Spleen (tissue), 11 donors: Measurements from ENCODE around the gene ERBIN. TPM values are rescaled to one million over a fixed set of nuclear protein-coding genes. Genes with fewer than 3 reads are reported as not detected.

Source experiments
- DNase-seq: peaks from one replicate; pipeline ENCODE4 v3.0.0-alpha.2; 2020
- H3K27ac ChIP-seq, 8 donors: fragments of 200-600 bp; sonication (generic) in 7 of 8; 1 replicate in 4 of 8; 2 replicates in 4 of 8; pipeline versions ENCODE4 v1.5.0 to v1.8.0; 2016 to 2021; ENCODE audit warnings: inconsistent platforms in 4 of 8, mild to moderate bottlenecking in 4 of 8, moderate library complexity in 1 of 8
- H3K27me3 ChIP-seq, 7 donors: fragments of 200-600 bp; sonication (generic) in 6 of 7; replicated peaks in 1 of 7; 1 replicate in 4 of 7; 2 replicates in 3 of 7; pipeline versions ENCODE4 v1.5.0 to v1.8.0; 2016 to 2021; ENCODE audit warnings: inconsistent platforms in 3 of 7, mild to moderate bottlenecking in 1 of 7
- H3K36me3 ChIP-seq, 6 donors: fragments of 200-600 bp; sonication (generic) in 5 of 6; 1 replicate in 4 of 6; 2 replicates in 2 of 6; pipeline versions ENCODE4 v1.5.0 to v1.8.0; 2016 to 2021; ENCODE audit warnings: inconsistent platforms in 2 of 6
- H3K4me1 ChIP-seq, 6 donors: fragments of 200-600 bp; sonication (generic) in 5 of 6; 1 replicate in 3 of 6; 2 replicates in 3 of 6; pipeline versions ENCODE4 v1.5.0 to v1.8.0; 2016 to 2021; ENCODE audit warnings: inconsistent platforms in 3 of 6
- H3K4me3 ChIP-seq, 8 donors: fragments of 200-600 bp; sonication (generic) in 7 of 8; 1 replicate in 4 of 8; 2 replicates in 4 of 8; pipeline versions ENCODE4 v1.5.0 to v1.8.0; 2016 to 2021; ENCODE audit warnings: inconsistent platforms in 4 of 8, mild to moderate bottlenecking in 4 of 8, moderate library complexity in 2 of 8
- H3K9me3 ChIP-seq, 8 donors: fragments of 200-600 bp; sonication (generic) in 7 of 8; 1 replicate in 4 of 8; 2 replicates in 4 of 8; pipeline versions ENCODE4 v1.5.0 to v1.8.0; 2016 to 2021; ENCODE audit warnings: inconsistent platforms in 4 of 8
- POLR2A ChIP-seq, 3 donors: fragments of 450-650 bp; IDR thresholded peaks; one replicate each; pipeline ENCODE4 v1.5.1; 2017; ENCODE audit warnings: antibody characterized with exemption in 3 of 3, mild to moderate bottlenecking in 1 of 3
- POLR2AphosphoS5 ChIP-seq, 3 donors: sonication (generic); formaldehyde crosslinking; IDR thresholded peaks; one replicate each; pipeline ENCODE4 v1.5.1; 2017; ENCODE audit warnings: antibody characterized with exemption in 3 of 3
- WGBS, 5 donors: extraction: QIAGEN DNeasy Blood & Tissue Kit in 3 of 5; methylation state at CpG; one replicate each; pipeline versions ENCODE4 v1.1.5 to v1.1.7; 2013 to 2018; 5-methylcytosine and 5-hydroxymethylcytosine counted together
- intact Hi-C: fragments of 100-400 bp; cut with DNase I; formaldehyde crosslinking; loops from one replicate; pipeline ENCODE4 v1.15.0; 2023; ENCODE audit warnings: low total_unique reads
- polyA plus RNA-seq, 3 donors: library from polyadenylated mRNA; stranded (reverse); fragments of 200-250 nt; gene quantifications; one replicate each; pipeline ENCODE4 v1.2.1, GENCODE V29; 2013
- total RNA-seq, 7 donors: library from RNA; depleted of rRNA in 3 of 7; stranded (reverse); fragments of >200 nt in 3 of 7; fragmentation: NEBNext Ultra II Directional in 4 of 7; extraction: Animal tissue kit (Norgen Biotek cat#: 25700) in 4 of 7; gene quantifications; one replicate each; pipeline versions ENCODE4 v1.1.0 to v1.2.1, GENCODE V29; 2016 to 2021
- TF ChIP-seq, protein P1 (sequence below), 11 experiments: fragments of 200-600 bp in 7 of 11; fragments of 450-650 bp in 4 of 11; sonication (generic) in 4 of 11; IDR thresholded peaks in 8 of 11; conservative IDR thresholded peaks in 3 of 11; 1 replicate in 7 of 11; 2 replicates in 4 of 11; pipeline versions ENCODE4 v1.4.0 to v1.8.0; 2016 to 2021; ENCODE audit warnings: antibody characterized with exemption in 11 of 11, inconsistent platforms in 4 of 11, mild to moderate bottlenecking in 1 of 11
- donor health status: healthy with polysubstance abuse.
- donor health status: DM: no; HTN: no; CAD: no; lungs with moderate emphysema.
- donor health status: DM: no; HTN: no; CAD: no.
- donor health status: Bipolar disorder and iron deficiency.
- donor health status: healthy.
- donor health status: DM: no; HTN: no; CAD: no.
- donor health status: DM: yes; HTN: yes; CAD: no.

ERBIN gene
- total and polyA plus RNA-seq, 10 donors = 19.6 to 112 (median 93.1) TPM

DNA sequence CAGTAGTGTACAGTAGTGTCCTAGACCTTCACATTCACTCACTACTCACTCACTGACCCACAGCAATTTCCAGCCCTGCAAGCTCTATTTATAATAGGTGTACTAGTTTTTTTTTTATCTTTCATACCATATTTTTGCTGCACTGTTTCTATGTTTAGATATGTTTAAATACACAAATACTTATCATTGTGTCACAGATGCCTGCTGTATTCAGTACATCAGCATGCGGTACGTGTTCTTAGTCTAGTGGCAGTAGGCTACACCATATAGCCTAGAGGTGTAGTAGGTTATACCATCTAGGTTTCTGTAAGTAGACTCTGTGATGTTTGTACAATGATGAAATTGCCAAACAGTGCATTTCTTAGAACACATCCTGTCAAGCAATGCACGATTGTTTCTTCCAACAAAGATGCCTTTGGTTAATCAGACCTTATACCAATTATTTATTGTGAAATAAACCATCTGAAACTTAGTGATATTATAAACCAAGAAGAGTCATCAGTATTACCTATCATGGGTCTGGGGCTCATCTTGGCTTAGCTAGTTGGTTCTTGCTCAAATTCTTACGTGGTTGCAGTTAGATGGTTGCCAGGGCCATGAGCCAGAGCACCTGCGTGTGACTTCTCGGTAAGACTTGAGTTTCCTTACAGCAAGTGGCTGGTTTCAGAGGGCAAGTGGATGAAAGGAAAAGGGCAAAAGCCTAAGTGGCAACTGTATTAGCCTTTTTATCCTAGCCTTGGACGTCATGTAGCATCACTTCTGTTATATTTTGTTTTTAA lies 41.1 kb downstream of the ERBIN start:
- H3K36me3 ChIP-seq = no peaks in the 10 kb centered on the region
- H3K9me3 ChIP-seq = peaks cover 0 to under 1% (median 0%) of the 10 kb centered on the region in 8 donors
- WGBS, 5 donors = 80 to 89% (median 88%) methylated on average over 7 of the region's 7 CpGs
- DNase-seq = no peak
- peaks cover 11 to 92% (median 61%) of the 10 kb centered on the region in 6 donors for H3K4me1 ChIP-seq
- H3K27ac ChIP-seq = no peak overlapping the region
- no peaks in the 10 kb centered on the region for H3K27me3 ChIP-seq
- TF ChIP-seq, protein P1, sequence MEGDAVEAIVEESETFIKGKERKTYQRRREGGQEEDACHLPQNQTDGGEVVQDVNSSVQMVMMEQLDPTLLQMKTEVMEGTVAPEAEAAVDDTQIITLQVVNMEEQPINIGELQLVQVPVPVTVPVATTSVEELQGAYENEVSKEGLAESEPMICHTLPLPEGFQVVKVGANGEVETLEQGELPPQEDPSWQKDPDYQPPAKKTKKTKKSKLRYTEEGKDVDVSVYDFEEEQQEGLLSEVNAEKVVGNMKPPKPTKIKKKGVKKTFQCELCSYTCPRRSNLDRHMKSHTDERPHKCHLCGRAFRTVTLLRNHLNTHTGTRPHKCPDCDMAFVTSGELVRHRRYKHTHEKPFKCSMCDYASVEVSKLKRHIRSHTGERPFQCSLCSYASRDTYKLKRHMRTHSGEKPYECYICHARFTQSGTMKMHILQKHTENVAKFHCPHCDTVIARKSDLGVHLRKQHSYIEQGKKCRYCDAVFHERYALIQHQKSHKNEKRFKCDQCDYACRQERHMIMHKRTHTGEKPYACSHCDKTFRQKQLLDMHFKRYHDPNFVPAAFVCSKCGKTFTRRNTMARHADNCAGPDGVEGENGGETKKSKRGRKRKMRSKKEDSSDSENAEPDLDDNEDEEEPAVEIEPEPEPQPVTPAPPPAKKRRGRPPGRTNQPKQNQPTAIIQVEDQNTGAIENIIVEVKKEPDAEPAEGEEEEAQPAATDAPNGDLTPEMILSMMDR (IDR thresholded peaks at IDR 0.05 in 8 of 11, conservative IDR thresholded peaks at IDR 0.05 in 3 of 11) = no peak
- TF ChIP-seq POLR2AphosphoS5 (IDR thresholded peaks at IDR 0.05) (no peak), POLR2A (IDR thresholded peaks at IDR 0.05) (no peak)
- no peak overlapping the region for H3K4me3 ChIP-seq
- intact Hi-C loops = no loop called here

DNA sequence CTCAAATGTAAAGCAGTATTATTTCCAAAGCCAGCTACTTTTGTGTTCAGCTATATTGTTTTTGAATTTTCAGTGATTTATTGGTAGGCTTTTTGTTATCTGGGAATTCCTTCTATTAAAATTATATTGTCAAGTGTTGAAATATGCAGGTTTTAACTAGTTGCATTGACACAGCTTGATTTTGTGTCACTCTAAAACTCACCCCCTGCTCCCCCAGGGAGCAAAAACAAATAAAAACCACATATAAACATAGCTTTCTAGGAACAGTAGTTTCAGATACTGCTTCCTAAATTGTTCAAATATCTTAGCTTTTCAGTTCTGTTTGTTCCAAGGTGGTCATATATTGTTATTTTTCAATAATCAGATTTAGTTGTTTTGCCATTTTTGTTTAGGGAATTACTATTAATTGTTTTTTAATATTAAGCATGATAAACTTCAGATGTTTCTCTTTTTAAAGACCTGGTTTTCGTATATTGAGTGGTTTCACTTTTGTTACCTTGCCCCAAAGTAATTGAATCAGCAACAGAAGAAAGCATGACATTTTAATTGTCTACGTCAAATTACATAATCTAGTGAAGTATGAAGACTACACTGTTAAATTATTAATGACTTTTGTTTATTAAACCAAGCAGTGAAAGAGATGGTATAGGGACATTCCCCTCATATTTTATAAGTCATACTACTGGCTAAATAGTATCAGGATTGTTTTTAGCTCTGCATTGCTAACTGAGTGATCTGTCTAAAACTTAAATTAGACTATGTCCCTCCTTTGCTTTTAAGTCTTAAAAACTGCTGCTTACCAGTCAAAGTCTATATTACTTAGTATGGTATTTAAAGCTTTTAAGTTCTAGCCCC lies 43.4 kb downstream of the ERBIN start:
- intact Hi-C loops = no loop called here
- WGBS, 5 donors = 37 to 60% (median 43%) methylated on average over 2 of the region's 2 CpGs

DNA sequence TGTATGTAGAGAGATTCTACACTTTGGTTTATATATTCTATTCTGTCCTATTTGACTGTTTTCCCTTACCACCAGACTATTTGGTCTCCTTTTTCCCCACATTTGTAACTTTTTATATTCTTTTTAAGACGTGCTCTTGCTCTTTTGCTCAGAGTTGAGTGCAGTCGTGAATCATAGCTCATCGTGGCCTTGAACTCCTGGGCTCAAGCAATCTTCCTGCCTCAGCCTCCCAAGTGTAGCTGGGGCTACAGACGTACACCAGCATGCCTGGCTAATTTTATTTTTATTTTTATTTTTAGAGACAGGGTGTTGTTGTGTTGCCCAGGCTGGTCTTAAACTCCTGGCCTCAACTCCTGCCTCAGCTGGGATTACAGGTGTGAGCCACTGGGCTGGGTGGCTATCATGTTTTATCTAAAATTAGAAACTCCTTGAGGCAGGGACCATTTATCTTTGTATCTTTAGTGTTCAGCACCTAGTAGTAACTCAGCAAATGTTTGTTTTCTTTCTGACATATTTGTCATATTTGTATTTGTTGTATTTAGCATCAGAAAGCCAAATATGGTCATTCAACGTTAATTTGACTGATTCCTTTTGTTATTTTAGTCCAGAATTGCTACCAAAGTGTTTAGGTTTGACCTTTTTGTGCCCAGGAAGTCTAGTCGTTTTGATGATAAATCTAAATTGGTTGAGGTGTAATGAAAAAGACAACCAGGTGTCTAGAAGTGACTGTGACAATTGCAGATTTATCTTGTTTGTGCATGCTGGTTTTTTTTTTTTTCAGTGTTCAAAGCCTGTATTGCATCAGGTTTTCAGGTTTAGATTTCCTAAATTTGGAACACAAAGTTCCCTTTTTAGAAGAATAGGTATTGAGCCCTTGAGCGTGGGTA lies 44.3 kb downstream of the ERBIN start:
- H3K9me3 ChIP-seq = peaks cover 0 to 5% (median 0%) of the 10 kb centered on the region in 8 donors
- WGBS, 5 donors = 52 to 63% (median 58%) methylated on average over 7 of the region's 7 CpGs
- TF ChIP-seq POLR2AphosphoS5 (IDR thresholded peaks at IDR 0.05) = no peak
- TF ChIP-seq, protein P1 (IDR thresholded peaks at IDR 0.05 in 8 of 11, conservative IDR thresholded peaks at IDR 0.05 in 3 of 11) = no peak
- TF ChIP-seq POLR2A (IDR thresholded peaks at IDR 0.05) = no peak
- intact Hi-C loops = no loop called here
- no peak for DNase-seq
- H3K27me3 ChIP-seq = no peaks in the 10 kb centered on the region
- no peak overlapping the region for H3K27ac ChIP-seq
- peaks cover 11 to 94% (median 63%) of the 10 kb centered on the region in 6 donors for H3K4me1 ChIP-seq
- peaks cover 0 to 4% (median 0%) of the 10 kb centered on the region in 6 donors for H3K36me3 ChIP-seq
- no peak overlapping the region for H3K4me3 ChIP-seq

More for the DNA sequence above, 43.4 kb downstream of the ERBIN start:
- no peak overlapping the region for H3K27ac ChIP-seq
- no peaks in the 10 kb centered on the region for H3K27me3 ChIP-seq
- peaks cover 0 to 4% (median 0%) of the 10 kb centered on the region in 6 donors for H3K36me3 ChIP-seq
- no peak for DNase-seq
- H3K9me3 ChIP-seq = peaks cover 0 to 5% (median 0%) of the 10 kb centered on the region in 8 donors
- H3K4me3 ChIP-seq = peak overlapping the region in 1 of 8 donors; percentile 0
- no peak for TF ChIP-seq POLR2AphosphoS5 (IDR thresholded peaks at IDR 0.05)
- TF ChIP-seq POLR2A (IDR thresholded peaks at IDR 0.05) = no peak
- TF ChIP-seq, protein P1 (IDR thresholded peaks at IDR 0.05 in 8 of 11, conservative IDR thresholded peaks at IDR 0.05 in 3 of 11) = no peak
- peaks cover 11 to 88% (median 58%) of the 10 kb centered on the region in 6 donors for H3K4me1 ChIP-seq
